Ovary (tissue), 9 donors: ENCODE measurements around the gene ATP7B. TPM values are rescaled to one million over a fixed set of nuclear protein-coding genes. Genes with fewer than 3 reads are reported as not detected.

Source experiments
- DNase-seq, 5 donors: peaks; one replicate each; pipeline ENCODE4 v3.0.0-alpha.2; 2019 to 2020
- H3K27ac ChIP-seq, 2 donors: fragments of 200-600 bp; one replicate each; pipeline versions ENCODE4 v1.5.1 to v1.8.0; 2019 to 2022
- H3K27me3 ChIP-seq: fragments of 200-600 bp; one replicate; pipeline ENCODE4 v1.8.0; 2022
- H3K36me3 ChIP-seq: fragments of 200-600 bp; sonication (generic); one replicate; pipeline ENCODE4 v1.5.1; 2019
- H3K4me1 ChIP-seq: one replicate; pipeline ENCODE4 v1.8.1; 2013; ENCODE audit warnings: mild to moderate bottlenecking, moderate library complexity; ENCODE audit not compliant: insufficient read depth
- H3K4me3 ChIP-seq: fragments of 200-600 bp; sonication (generic); one replicate; pipeline ENCODE4 v1.5.1; 2017
- H3K9me3 ChIP-seq, 2 donors: fragments of 200-600 bp in 1 of 2; sonication (generic) in 1 of 2; one replicate each; pipeline versions ENCODE4 v1.5.1 to v1.8.1; 2013 to 2019; ENCODE audit warnings: mild to moderate bottlenecking in 1 of 2, moderate library complexity in 1 of 2
- EP300 ChIP-seq: sonication (generic); formaldehyde crosslinking; IDR thresholded peaks from one replicate; pipeline ENCODE4 v1.6.1; 2017; ENCODE audit warnings: antibody characterized with exemption
- POLR2A ChIP-seq: fragments of 450-650 bp; IDR thresholded peaks from one replicate; pipeline ENCODE4 v1.6.1; 2017; ENCODE audit warnings: antibody characterized with exemption, mild to moderate bottlenecking, moderate library complexity
- WGBS, 3 donors: extraction: QIAGEN DNeasy Blood & Tissue Kit in 1 of 3; methylation state at CpG; one replicate each; pipeline versions ENCODE4 v1.1.5 to v1.1.7; 2013 to 2017; 5-methylcytosine and 5-hydroxymethylcytosine counted together
- intact Hi-C, 4 donors: fragments of 100-400 bp; cut with DNase I; formaldehyde crosslinking; loops; one replicate each; pipeline versions ENCODE4 v1.11.0 to v1.15.1; 2022 to 2023
- polyA plus RNA-seq, 2 donors: library from polyadenylated mRNA; stranded (reverse); fragments of 200-250 nt in 1 of 2; fragments of 350-450 nt in 1 of 2; fragmentation: Illumina TruSeq in 1 of 2; extraction: RNeasy Lipid Tissue Mini Kit (QIAGEN cat#74804) in 1 of 2; gene quantifications; one replicate each; pipeline ENCODE4 v1.2.3, GENCODE V29; 2013 to 2014
- total RNA-seq, 7 donors: library from RNA; depleted of rRNA in 2 of 7; stranded (reverse); fragments of >200 nt in 2 of 7; fragmentation: NEBNext Ultra II Directional in 3 of 7; extraction: Animal tissue kit (Norgen Biotek cat#: 25700) in 3 of 7; gene quantifications; one replicate each; pipeline versions ENCODE4 v1.1.0 to v1.2.4, GENCODE V29; 2016 to 2023
- TF ChIP-seq, protein P1 (sequence below), 3 donors: fragments of 450-650 bp in 2 of 3; fragments of 200-600 bp in 1 of 3; IDR thresholded peaks; one replicate each; pipeline versions ENCODE4 v1.5.1 to v1.8.0; 2016 to 2022; ENCODE audit warnings: antibody characterized with exemption in 3 of 3, mild to moderate bottlenecking in 1 of 3
- donor health status: DM: no; HTN: no; CAD: no; lungs with moderate emphysema.
- donor health status: DM: no; HTN: no; CAD: no.
- donor health status: Bipolar disorder and iron deficiency.
- donor health status: DM: yes; HTN: yes; CAD: no.
- donor health status: DM: no; HTN: no; CAD: no.
- donor health status: DM: yes; HTN: yes; CAD: no.

The ATP7B gene
- total and polyA plus RNA-seq, 9 donors = 2.9 to 7.3 (median 5.1) TPM

DNA sequence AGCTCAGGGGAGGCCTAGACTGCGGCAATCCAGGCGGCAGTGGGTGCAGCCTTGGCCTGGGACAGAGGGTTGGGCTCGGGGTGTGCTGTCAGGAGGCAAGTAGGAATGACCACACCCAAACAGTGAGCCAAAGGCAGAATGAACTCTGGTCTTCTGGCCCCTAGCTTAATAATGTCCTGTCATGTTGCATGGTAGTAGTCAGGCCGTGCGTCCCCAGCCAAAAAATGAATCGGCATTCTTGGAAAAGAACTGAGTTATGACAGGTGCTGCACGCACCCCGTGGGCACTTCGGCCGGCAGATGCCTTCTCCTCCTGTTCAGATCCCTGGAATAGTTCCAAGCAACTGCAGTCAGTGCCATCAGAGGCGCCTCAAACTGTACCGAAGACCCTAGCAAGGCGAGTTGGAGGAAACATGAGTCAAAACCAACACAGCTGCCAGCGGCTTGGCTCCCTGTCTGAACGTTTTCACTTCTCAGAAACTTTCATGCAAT is 55.9 kb downstream of the ATP7B start:
- 90 to 91% (median 91%) methylated on average over 15 of the region's 15 CpGs for WGBS, 3 donors
- no peak overlapping the region for H3K4me3 ChIP-seq
- intact Hi-C loops = no loop called here
- no peak for TF ChIP-seq EP300
- TF ChIP-seq, protein P1, sequence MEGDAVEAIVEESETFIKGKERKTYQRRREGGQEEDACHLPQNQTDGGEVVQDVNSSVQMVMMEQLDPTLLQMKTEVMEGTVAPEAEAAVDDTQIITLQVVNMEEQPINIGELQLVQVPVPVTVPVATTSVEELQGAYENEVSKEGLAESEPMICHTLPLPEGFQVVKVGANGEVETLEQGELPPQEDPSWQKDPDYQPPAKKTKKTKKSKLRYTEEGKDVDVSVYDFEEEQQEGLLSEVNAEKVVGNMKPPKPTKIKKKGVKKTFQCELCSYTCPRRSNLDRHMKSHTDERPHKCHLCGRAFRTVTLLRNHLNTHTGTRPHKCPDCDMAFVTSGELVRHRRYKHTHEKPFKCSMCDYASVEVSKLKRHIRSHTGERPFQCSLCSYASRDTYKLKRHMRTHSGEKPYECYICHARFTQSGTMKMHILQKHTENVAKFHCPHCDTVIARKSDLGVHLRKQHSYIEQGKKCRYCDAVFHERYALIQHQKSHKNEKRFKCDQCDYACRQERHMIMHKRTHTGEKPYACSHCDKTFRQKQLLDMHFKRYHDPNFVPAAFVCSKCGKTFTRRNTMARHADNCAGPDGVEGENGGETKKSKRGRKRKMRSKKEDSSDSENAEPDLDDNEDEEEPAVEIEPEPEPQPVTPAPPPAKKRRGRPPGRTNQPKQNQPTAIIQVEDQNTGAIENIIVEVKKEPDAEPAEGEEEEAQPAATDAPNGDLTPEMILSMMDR (IDR thresholded peaks at IDR 0.05) = no peak
- TF ChIP-seq POLR2A = no peak
- no peak for DNase-seq
- no peaks in the 10 kb centered on the region for H3K9me3 ChIP-seq
- H3K27ac ChIP-seq = no peak overlapping the region
- no peaks in the 10 kb centered on the region for H3K36me3 ChIP-seq
- H3K27me3 ChIP-seq = no peaks in the 10 kb centered on the region
- no peaks in the 10 kb centered on the region for H3K4me1 ChIP-seq

DNA sequence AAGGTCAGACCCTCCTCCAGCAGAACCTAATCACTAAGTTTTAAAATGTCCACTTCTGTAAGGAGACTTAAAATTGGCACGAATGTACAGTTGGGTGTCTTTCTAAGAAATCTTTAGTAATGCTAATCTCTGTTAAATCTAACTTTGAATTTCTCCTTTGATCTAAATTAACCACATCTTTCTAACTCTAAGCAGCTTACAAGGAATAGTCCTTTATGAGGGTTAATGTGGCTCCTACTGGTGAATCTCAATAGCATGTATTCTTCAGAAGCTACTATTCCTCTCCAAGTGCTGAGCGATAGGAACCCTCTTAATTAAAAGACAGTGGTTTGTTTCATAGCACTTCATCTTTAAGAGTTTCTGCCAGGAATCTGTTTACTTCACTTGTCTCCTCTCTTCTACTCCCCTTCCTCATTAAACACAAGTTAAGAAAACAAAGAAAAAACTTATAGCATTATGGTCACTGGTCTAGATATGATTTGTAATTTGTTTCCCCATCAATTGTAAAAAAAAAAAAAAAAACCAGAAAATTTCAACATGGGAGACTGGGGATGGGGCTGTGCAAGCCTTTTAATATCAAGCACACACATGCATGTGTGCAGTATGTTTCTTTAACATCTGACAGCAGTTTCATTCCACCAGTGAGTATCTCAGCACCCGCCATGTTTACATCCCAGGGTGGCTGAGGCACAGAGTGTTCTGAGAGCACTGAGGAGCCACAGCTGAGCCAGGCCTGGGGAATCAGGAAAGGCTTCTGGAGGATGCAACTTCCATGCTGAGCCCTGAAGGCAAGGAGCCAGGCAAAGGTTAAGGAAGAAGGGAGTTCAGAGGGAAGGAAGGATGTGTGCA is 57.7 kb downstream of the ATP7B start:
- H3K36me3 ChIP-seq = no peaks in the 10 kb centered on the region
- 77 to 88% (median 78%) methylated on average over 3 of the region's 3 CpGs for WGBS, 3 donors
- intact Hi-C loops = no loop called here
- no peaks in the 10 kb centered on the region for H3K9me3 ChIP-seq
- H3K27ac ChIP-seq = no peak overlapping the region
- no peaks in the 10 kb centered on the region for H3K4me1 ChIP-seq
- no peaks in the 10 kb centered on the region for H3K27me3 ChIP-seq
- no peak for DNase-seq
- H3K4me3 ChIP-seq = no peak overlapping the region
- TF ChIP-seq, protein P1 (IDR thresholded peaks at IDR 0.05) = no peak

DNA sequence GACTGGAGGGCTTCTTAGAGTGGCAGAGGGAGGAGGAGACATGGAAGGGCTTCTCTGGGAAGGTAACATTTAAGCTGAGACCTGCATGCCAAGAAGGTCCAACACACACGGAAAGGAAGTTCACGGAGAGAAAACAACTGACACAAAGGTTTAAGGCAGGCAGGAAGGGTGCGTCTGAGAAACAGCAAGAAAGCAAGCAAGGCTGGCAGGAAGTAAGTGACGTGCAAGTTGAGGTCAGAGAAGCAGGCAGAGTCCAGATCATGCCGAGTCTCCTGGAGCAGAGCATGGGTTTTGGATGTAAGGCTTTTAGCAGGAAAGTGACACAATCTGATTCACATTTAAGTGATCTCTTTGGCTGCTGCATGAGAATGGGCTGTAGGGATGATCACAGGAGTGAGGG is 60.5 kb downstream of the ATP7B start:
- Histone ChIP-seq H3K4me1 (no peaks in the 10 kb centered on the region), H3K36me3 (no peaks in the 10 kb centered on the region), H3K9me3 (no peaks in the 10 kb centered on the region), H3K27ac (no peak overlapping the region), H3K4me3 (no peak overlapping the region), H3K27me3 (no peaks in the 10 kb centered on the region)
- WGBS, 3 donors = 82 to 92% (median 89%) methylated on average over 5 of the region's 5 CpGs
- intact Hi-C loops = no loop called here
- TF ChIP-seq, protein P1 (IDR thresholded peaks at IDR 0.05) = no peak
- no peak for TF ChIP-seq POLR2A
- no peak for TF ChIP-seq EP300
- DNase-seq = no peak

DNA sequence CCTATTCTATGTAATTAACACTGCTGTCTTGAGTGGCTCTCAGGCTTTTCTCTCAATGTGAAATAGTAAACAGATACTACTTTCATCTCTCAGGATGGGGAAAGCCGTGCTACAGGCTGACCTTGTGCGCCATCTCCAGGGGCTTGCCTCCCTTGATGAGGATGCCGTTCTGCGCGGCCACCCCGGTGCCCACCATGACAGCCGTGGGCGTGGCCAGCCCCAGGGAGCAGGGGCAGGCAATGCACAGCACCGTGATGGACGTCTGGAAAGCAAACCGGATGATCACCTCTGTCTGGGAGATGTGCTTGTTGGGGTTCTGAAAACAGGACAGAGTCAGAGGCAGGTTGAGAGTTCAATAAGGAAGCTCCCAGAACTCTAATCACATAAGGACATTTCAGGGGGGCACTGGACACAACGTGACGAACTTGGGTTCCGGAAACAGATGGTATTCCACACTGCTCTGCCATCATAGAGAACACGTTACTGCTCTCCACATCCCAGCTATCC is 65.0 kb downstream of the ATP7B start:
- intact Hi-C loops = no loop called here
- Histone ChIP-seq H3K27me3 (no peaks in the 10 kb centered on the region), H3K36me3 (no peaks in the 10 kb centered on the region), H3K9me3 (no peaks in the 10 kb centered on the region), H3K4me1 (no peaks in the 10 kb centered on the region), H3K4me3 (no peak overlapping the region), H3K27ac (no peak overlapping the region)
- no peak for DNase-seq
- 92 to 96% (median 96%) methylated on average over 15 of the region's 15 CpGs for WGBS, 3 donors
- TF ChIP-seq, protein P1 (IDR thresholded peaks at IDR 0.05) = no peak
- no peak for TF ChIP-seq EP300
- TF ChIP-seq POLR2A = no peak
